ENCODE results near the gene VN1R5. TPM values are rescaled to one million over a fixed set of nuclear protein-coding genes. Genes with fewer than 3 reads are reported as not detected.

The VN1R5 gene
- total and polyA plus RNA-seq, 2 donors from 2014 or later = not detected

GRCh38 chr1:247273013-247273412, 17.1 kb downstream of the VN1R5 start:
- Histone ChIP-seq H3K27me3 (ENCODE audit: control insufficient read depth, insufficient read depth, low read length) (no peaks in the 10 kb centered on the region), H3K27ac (ENCODE audit: low read depth in 2 of 2, low read length in 2 of 2) (peak overlapping the region; percentile 32 to 36), H3K4me1 (ENCODE audit: control insufficient read depth in 2 of 3, insufficient read depth in 2 of 3, low read depth in 1 of 3, low read length in 3 of 3) (peaks cover 0 to 5% (median 4%) of the 10 kb centered on the region in 3 donors), H3K9me3 (ENCODE audit: control insufficient read depth in 2 of 3, insufficient read depth in 1 of 3, low read length in 3 of 3) (peaks cover 0 to 5% (median 2%) of the 10 kb centered on the region in 3 donors), H3K36me3 (ENCODE audit: control insufficient read depth in 2 of 3, insufficient read depth in 3 of 3, low read length in 3 of 3) (no peaks in the 10 kb centered on the region), H3K9ac (ENCODE audit: low read length in 3 of 3) (no peak overlapping the region), H3K4me3 (ENCODE audit: low read length in 3 of 3) (peak overlapping the region in 1 of 3 donors; percentile 33)
- intact Hi-C loops (cut with DNase I) = no loop called here
- peak in 1 of 5 donors; percentile 42 for DNase-seq
- FAIRE-seq = no peak
- TF ChIP-seq CTCF (IDR thresholded peaks at IDR 0.05; ENCODE audit: borderline replicate concordance, extremely low read depth, insufficient read depth) = no peak

- no peak for TF ChIP-seq CTCF (IDR thresholded peaks at IDR 0.05; ENCODE audit: borderline replicate concordance, extremely low read depth, insufficient read depth)
- Histone ChIP-seq H3K9me3 (ENCODE audit: control insufficient read depth in 2 of 3, insufficient read depth in 1 of 3, low read length in 3 of 3) (peaks cover 0 to 5% (median 2%) of the 10 kb centered on the region in 3 donors), H3K27ac (ENCODE audit: low read depth in 2 of 2, low read length in 2 of 2) (no peak overlapping the region), H3K27me3 (ENCODE audit: control insufficient read depth, insufficient read depth, low read length) (no peaks in the 10 kb centered on the region), H3K4me1 (ENCODE audit: control insufficient read depth in 2 of 3, insufficient read depth in 2 of 3, low read depth in 1 of 3, low read length in 3 of 3) (peaks cover 0 to 5% (median 4%) of the 10 kb centered on the region in 3 donors), H3K4me3 (ENCODE audit: low read length in 3 of 3) (no peak overlapping the region), H3K36me3 (ENCODE audit: control insufficient read depth in 2 of 3, insufficient read depth in 3 of 3, low read length in 3 of 3) (no peaks in the 10 kb centered on the region), H3K9ac (ENCODE audit: low read length in 3 of 3) (no peak overlapping the region)
- FAIRE-seq (no peak), DNase-seq (peak in 1 of 5 donors; percentile 16)
- intact Hi-C loops (cut with DNase I) = no loop called here
Measured at GRCh38 chr1:247274605-247275256, 18.9 kb downstream of the VN1R5 start.

- TF ChIP-seq CTCF (IDR thresholded peaks at IDR 0.05; ENCODE audit: borderline replicate concordance, extremely low read depth, insufficient read depth) = no peak
- no peak for FAIRE-seq
Measured at GRCh38 chr1:247277191-247277590, 21.3 kb downstream of the VN1R5 start.

More at GRCh38 chr1:247277191-247277590, 21.3 kb downstream of the VN1R5 start:
- Histone ChIP-seq H3K36me3 (ENCODE audit: control insufficient read depth in 2 of 3, insufficient read depth in 3 of 3, low read length in 3 of 3) (no peaks in the 10 kb centered on the region), H3K27me3 (ENCODE audit: control insufficient read depth, insufficient read depth, low read length) (no peaks in the 10 kb centered on the region), H3K4me1 (ENCODE audit: control insufficient read depth in 2 of 3, insufficient read depth in 2 of 3, low read depth in 1 of 3, low read length in 3 of 3) (peaks cover 0 to 5% (median 4%) of the 10 kb centered on the region in 3 donors), H3K4me3 (ENCODE audit: low read length in 3 of 3) (peak overlapping the region in 1 of 3 donors; percentile 8), H3K27ac (ENCODE audit: low read depth in 2 of 2, low read length in 2 of 2) (peak overlapping the region; percentile 30 to 53), H3K9ac (ENCODE audit: low read length in 3 of 3) (no peak overlapping the region), H3K9me3 (ENCODE audit: control insufficient read depth in 2 of 3, insufficient read depth in 1 of 3, low read length in 3 of 3) (no peaks in the 10 kb centered on the region)
- intact Hi-C loops (cut with DNase I) = no loop called here
- DNase-seq = peak in 2 of 5 donors; percentile 53 to 55

Data from kidney (tissue), 14 donors.